HG03558 (cell line): ENCODE results near the gene UBALD2.
A peak's percentile ranks its signal among the peaks of the same experiment; 100 is the strongest.
"Not testable (repeated sequence)": the region's sequence is repeated elsewhere in the genome, so short reads cannot be mapped to it uniquely, and the experiment has no call there.

Experiments used
- ATAC-seq: cut with Tn5 transposase; IDR thresholded peaks from one replicate; pipeline ENCODE4 v1.9.1; 2021; ENCODE audit warnings: moderate number of reproducible peaks; ENCODE audit not compliant: unreplicated experiment; ENCODE audit errors: extremely low read depth

Gene UBALD2

GRCh38 chr17:76264755-76265623 lies at the start of gene UBALD2:
TSS of gene UBALD2 (plus strand) at chr17:76265348. CDS start at chr17:76265506, 158 bp downstream.
- peak; percentile 54 for ATAC-seq

- no peak for ATAC-seq
These were observed 48.1 kb upstream of the UBALD2 start for GRCh38 chr17:76217081-76217480.

GRCh38 chr17:76219670-76220383 lies 45.3 kb upstream of the UBALD2 start:
- ATAC-seq, result no peak

- ATAC-seq, result no peak
These were observed 41.3 kb upstream of the UBALD2 start for GRCh38 chr17:76223802-76224201.

GRCh38 chr17:76225373-76226086 lies 39.6 kb upstream of the UBALD2 start:
- ATAC-seq, result not testable (repeated sequence)

- not testable (repeated sequence) for ATAC-seq
These were observed 38.4 kb upstream of the UBALD2 start for GRCh38 chr17:76226749-76227148.

GRCh38 chr17:76232342-76232741 lies 32.8 kb upstream of the UBALD2 start:
- no peak for ATAC-seq

GRCh38 chr17:76233588-76234353 lies 31.4 kb upstream of the UBALD2 start:
- no peak for ATAC-seq

GRCh38 chr17:76234354-76234679 lies 30.8 kb upstream of the UBALD2 start:
- no peak for ATAC-seq

GRCh38 chr17:76235883-76236282 lies 29.3 kb upstream of the UBALD2 start:
- no peak for ATAC-seq

GRCh38 chr17:76236603-76237002 lies 28.5 kb upstream of the UBALD2 start:
- ATAC-seq, result no peak

GRCh38 chr17:76237859-76238313 lies 27.3 kb upstream of the UBALD2 start:
- ATAC-seq, result no peak

GRCh38 chr17:76238847-76239537 lies 26.2 kb upstream of the UBALD2 start:
- ATAC-seq, result no peak

GRCh38 chr17:76239538-76240274 lies 25.4 kb upstream of the UBALD2 start:
- ATAC-seq, result no peak

GRCh38 chr17:76240461-76241203 lies 24.5 kb upstream of the UBALD2 start, which contains the start of gene RNF157:
TSS of gene RNF157 (minus strand) at chr17:76240493. CDS start at chr17:76240240, 253 bp downstream.
- ATAC-seq, result no peak

- ATAC-seq, result no peak
These were observed 24.0 kb upstream of the UBALD2 start for GRCh38 chr17:76241204-76241538.

GRCh38 chr17:76241691-76242255 lies 23.4 kb upstream of the UBALD2 start:
- no peak for ATAC-seq
